PC-9 (cell line): Measurements from ENCODE around the gene ITGA8.

ENCODE experiments used
- EZH2 ChIP-seq: fragments of 200-600 bp; sonication (generic); IDR thresholded peaks from 2 replicates; pipeline ENCODE4 v1.8.0; 2017; ENCODE audit warnings: antibody characterized with exemption, low read depth
- TF ChIP-seq, protein P1 (sequence below): fragments of 200-600 bp; sonication (generic); conservative IDR thresholded peaks from 2 replicates; pipeline ENCODE4 v1.6.1; 2017; ENCODE audit warnings: mixed run types, antibody characterized with exemption, mild to moderate bottlenecking, moderate library complexity

DNA sequence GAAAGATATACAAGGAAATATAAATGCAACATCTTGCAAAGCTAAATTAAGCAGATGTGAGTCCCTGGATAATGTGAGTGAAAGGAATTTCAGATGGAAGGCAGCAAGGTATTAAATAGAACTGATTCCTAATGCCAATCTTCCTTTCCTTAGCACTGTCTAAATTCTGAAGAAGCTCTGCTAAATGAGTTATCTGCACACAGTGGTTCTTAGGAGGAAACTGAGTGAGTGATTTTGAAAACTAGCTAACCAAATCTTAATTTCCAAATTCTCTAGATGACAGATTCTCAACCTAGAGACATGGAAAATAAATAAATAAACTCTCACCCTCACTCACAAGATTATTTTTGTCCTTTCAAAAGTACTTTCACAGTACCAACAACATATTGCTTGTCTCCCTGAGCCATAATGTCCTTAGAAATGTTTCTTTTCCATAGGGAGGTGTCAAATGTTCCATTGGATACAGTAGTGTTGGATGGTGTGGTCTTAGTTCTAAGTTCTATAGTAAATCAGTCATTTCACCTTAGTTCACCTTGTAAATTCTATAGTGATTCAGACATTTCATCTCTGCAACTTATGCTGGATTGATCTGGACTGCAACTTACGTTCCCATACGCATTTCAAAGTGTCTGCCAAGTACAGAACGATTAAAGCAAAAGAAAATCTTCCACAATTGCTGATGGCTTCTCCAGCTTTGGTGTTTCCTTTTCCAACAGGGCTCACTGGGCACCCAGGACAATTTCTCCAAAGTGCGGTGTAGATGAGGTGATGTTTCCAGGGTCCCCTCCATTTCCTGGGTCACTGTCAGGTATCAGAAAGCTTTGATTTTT lies 203.3 kb downstream of the ITGA8 start:
- TF ChIP-seq, protein P1, sequence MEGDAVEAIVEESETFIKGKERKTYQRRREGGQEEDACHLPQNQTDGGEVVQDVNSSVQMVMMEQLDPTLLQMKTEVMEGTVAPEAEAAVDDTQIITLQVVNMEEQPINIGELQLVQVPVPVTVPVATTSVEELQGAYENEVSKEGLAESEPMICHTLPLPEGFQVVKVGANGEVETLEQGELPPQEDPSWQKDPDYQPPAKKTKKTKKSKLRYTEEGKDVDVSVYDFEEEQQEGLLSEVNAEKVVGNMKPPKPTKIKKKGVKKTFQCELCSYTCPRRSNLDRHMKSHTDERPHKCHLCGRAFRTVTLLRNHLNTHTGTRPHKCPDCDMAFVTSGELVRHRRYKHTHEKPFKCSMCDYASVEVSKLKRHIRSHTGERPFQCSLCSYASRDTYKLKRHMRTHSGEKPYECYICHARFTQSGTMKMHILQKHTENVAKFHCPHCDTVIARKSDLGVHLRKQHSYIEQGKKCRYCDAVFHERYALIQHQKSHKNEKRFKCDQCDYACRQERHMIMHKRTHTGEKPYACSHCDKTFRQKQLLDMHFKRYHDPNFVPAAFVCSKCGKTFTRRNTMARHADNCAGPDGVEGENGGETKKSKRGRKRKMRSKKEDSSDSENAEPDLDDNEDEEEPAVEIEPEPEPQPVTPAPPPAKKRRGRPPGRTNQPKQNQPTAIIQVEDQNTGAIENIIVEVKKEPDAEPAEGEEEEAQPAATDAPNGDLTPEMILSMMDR, result no peak
- no peak for TF ChIP-seq EZH2
